ENCODE results near the gene IL1RN. TPM values are rescaled to one million over a fixed set of nuclear protein-coding genes. Genes with fewer than 3 reads are reported as not detected.

IL1RN gene
- total and polyA plus RNA-seq, 3 donors from 2014 or later = 3.2 to 18.4 (median 5.6) TPM

DNA sequence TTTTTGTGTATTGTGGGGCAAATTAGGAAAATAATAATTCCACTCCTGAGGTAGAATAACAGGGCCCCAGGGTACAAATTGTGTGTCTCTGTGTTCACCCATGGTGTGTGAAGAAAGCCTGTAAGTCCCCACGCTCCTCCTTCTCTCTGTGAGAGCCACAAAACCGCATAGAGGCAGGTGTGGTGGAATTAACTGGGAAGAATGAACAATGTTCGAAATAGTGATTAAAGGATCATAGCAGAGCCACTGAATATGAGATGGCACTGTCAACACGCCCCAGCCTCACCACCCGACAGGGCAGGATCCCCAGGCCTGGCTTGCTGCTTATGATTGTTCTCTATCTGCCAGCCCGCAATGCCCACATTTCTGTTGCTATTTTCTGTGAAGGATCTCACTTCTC is 14.1 kb downstream of the IL1RN start:
- intact Hi-C loops (cut with DNase I; ENCODE audit: low total_unique reads) = no loop called here
- H3K27me3 ChIP-seq = no peaks in the 10 kb centered on the region

DNA sequence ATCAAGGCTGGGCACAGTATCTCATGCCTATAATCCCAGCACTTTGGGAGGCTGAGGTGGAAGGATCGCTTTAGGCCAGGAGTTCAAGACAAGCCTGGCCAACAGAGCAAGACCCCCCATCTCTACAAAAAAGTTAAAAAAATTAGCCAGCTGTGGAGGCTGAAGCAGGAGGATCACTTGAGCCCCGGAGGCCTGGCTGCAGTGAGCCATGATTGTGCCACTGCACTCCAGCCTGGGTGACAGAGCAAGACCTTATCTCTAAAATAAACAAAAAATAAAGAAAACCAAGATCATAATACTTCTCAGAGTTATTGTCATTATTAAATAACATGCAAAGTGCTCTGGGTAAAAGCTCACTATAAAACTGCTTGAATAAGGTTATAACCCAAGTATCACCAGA is 14.9 kb downstream of the IL1RN start:
- intact Hi-C loops (cut with DNase I; ENCODE audit: low total_unique reads) = no loop called here
- Histone ChIP-seq H3K27ac (no peak overlapping the region), H3K4me3 (no peak overlapping the region), H3K36me3 (ENCODE audit: low read depth, missing control alignments) (no peaks in the 10 kb centered on the region), H3K9me3 (no peaks in the 10 kb centered on the region), H3K4me1 (no peaks in the 10 kb centered on the region), H3K27me3 (no peaks in the 10 kb centered on the region)
- 85 to 90% methylated on average over 2 of the region's 2 CpGs for WGBS, 2 donors
- TF ChIP-seq, protein P1, sequence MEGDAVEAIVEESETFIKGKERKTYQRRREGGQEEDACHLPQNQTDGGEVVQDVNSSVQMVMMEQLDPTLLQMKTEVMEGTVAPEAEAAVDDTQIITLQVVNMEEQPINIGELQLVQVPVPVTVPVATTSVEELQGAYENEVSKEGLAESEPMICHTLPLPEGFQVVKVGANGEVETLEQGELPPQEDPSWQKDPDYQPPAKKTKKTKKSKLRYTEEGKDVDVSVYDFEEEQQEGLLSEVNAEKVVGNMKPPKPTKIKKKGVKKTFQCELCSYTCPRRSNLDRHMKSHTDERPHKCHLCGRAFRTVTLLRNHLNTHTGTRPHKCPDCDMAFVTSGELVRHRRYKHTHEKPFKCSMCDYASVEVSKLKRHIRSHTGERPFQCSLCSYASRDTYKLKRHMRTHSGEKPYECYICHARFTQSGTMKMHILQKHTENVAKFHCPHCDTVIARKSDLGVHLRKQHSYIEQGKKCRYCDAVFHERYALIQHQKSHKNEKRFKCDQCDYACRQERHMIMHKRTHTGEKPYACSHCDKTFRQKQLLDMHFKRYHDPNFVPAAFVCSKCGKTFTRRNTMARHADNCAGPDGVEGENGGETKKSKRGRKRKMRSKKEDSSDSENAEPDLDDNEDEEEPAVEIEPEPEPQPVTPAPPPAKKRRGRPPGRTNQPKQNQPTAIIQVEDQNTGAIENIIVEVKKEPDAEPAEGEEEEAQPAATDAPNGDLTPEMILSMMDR (IDR thresholded peaks at IDR 0.05) = no peak
- TF ChIP-seq POLR2A (IDR thresholded peaks at IDR 0.05) = no peak
- DNase-seq = no peak

More for the DNA sequence above, 14.1 kb downstream of the IL1RN start:
- Histone ChIP-seq H3K9me3 (no peaks in the 10 kb centered on the region), H3K36me3 (ENCODE audit: low read depth, missing control alignments) (no peaks in the 10 kb centered on the region), H3K27ac (no peak overlapping the region), H3K4me1 (no peaks in the 10 kb centered on the region), H3K4me3 (no peak overlapping the region)
- TF ChIP-seq, protein P1 (IDR thresholded peaks at IDR 0.05) = no peak
- TF ChIP-seq POLR2A (IDR thresholded peaks at IDR 0.05) = no peak
- no peak for DNase-seq
- 91 to 93% methylated on average over 6 of the region's 6 CpGs for WGBS, 2 donors

DNA sequence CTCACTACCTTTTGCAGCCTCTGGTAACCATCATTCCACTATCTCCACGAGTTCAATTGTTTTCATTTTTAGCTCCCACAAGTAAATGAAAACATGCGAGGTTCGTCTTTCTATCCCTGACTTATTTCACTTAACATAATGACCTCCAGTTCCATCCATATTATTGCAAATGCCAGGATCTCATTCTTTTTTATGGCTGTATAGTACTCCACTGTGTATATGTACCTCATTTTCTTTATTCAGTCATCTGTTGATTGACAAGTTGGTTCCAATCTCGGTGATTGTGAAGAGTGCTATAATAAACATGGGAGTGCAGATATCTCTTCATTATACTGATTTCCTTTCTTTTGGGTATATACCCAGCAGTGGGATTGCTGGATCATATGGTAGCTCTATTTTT is 16.9 kb downstream of the IL1RN start:
- Histone ChIP-seq H3K27ac (no peak overlapping the region), H3K36me3 (ENCODE audit: low read depth, missing control alignments) (no peaks in the 10 kb centered on the region), H3K4me1 (no peaks in the 10 kb centered on the region), H3K27me3 (no peaks in the 10 kb centered on the region), H3K9me3 (no peaks in the 10 kb centered on the region), H3K4me3 (no peak overlapping the region)
- TF ChIP-seq, protein P1 (IDR thresholded peaks at IDR 0.05) = no peak
- no peak for TF ChIP-seq POLR2A (IDR thresholded peaks at IDR 0.05)
- intact Hi-C loops (cut with DNase I; ENCODE audit: low total_unique reads) = no loop called here
- DNase-seq = no peak
- WGBS, 2 donors = 76 to 85% methylated on average over 4 of the region's 4 CpGs

DNA sequence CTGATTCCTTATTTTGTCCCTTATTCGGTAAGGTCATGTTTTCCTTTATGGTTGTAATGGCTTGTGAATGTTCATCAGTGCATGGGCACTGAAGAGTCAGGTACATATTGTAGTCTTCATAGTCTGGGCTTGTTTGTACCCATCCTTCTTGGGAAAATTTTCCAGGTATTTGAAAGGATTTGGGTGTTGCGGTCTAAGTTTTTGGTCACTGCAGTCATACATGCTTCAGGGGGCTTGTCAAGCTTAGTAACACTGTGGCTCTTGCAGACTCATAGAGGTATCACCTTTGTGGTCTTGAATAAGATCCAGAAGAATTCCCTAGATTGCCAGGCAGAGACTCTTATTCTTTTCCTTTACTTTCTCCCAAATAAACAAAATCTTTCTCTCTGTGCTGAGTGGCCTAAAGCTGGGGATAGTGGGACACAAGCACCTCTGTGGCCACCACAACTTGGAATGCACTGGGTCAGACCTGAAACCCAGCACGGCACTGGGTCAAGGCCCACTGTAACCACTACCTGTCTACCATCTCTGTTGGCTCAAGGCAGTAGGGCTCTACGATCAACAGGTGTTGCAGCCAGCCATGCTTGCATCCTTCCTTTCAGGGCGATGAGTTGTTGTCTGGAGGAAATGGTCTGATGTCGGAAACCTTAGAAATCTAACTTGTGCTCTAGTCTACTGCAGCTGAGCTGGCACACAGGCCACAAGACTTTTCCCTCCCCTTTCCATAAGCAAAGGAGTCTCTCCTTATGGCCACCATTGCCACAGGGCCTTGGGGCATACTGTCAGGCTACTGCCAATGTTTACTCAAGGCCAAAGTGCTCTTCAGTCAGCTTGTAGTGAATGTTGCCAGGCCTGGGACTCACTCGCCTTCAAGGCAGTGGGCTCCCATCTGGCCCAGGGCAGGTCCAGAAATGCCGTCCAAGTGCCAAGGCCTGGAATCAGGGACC is 21.5 kb downstream of the IL1RN start:
- no peak for TF ChIP-seq POLR2A (IDR thresholded peaks at IDR 0.05)
- TF ChIP-seq, protein P1 (IDR thresholded peaks at IDR 0.05) = no peak
- 67 to 80% methylated on average over 3 to 8 of the region's 8 CpGs for WGBS, 2 donors
- Histone ChIP-seq H3K27ac (no peak overlapping the region), H3K9me3 (no peaks in the 10 kb centered on the region), H3K27me3 (no peaks in the 10 kb centered on the region), H3K4me1 (no peaks in the 10 kb centered on the region), H3K36me3 (ENCODE audit: low read depth, missing control alignments) (no peaks in the 10 kb centered on the region), H3K4me3 (no peak overlapping the region)
- intact Hi-C loops (cut with DNase I; ENCODE audit: low total_unique reads) = no loop called here
- no peak for DNase-seq

Measured in testis (tissue), 3 donors.